Measurements from ENCODE around the gene PDHA2.

DNA sequence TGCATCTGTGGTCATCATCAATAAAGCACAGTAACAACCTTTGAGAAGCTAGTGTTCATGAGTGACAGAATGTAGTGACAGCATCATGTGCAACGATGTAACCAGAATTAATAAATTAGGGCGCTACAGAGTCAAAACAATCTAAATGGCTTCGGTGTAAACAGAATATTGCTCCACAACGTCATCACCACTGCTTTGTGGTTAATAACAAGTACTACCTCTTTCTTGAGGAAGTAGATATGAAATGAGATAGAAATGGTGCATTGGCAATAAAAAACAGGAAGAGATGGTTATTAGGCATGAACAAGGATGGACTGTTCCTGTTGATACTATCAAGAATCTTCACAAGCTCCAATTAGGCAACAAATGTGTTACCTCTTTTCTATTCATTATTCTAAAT is 8.7 kb upstream of the PDHA2 start:
- TF ChIP-seq EZH2 (IDR thresholded peaks at IDR 0.05) (no peak), POLR2AphosphoS5 (IDR thresholded peaks at IDR 0.05; ENCODE audit: borderline replicate concordance, low read depth, low read length) (no peak)
